Mucosa of descending colon (tissue), 3 donors: ENCODE data around the gene DLG1. TPM values are rescaled to one million over a fixed set of nuclear protein-coding genes. Genes with fewer than 3 reads are reported as not detected.

Source experiments
- ATAC-seq: fragments of 200-7000 bp; cut with Tn5 transposase; one replicate; pipeline ENCODE4 v1.9.1; 2020; ENCODE audit warnings: mild to moderate bottlenecking, moderate library complexity
- DNase-seq, 3 donors: peaks; one replicate each; pipeline ENCODE4 v3.0.0-alpha.2; 2020
- H3K36me3 ChIP-seq: fragments of 200-600 bp; one replicate; pipeline ENCODE4 v1.8.0; 2021; ENCODE audit warnings: low read depth, mild to moderate bottlenecking
- H3K4me1 ChIP-seq: fragments of 200-600 bp; one replicate; pipeline ENCODE4 v1.8.0; 2021; ENCODE audit warnings: low read depth, mild to moderate bottlenecking
- H3K4me3 ChIP-seq: fragments of 200-600 bp; one replicate; pipeline ENCODE4 v1.8.0; 2021; ENCODE audit warnings: mild to moderate bottlenecking
- H3K9me3 ChIP-seq: fragments of 200-600 bp; one replicate; pipeline ENCODE4 v1.8.0; 2021; ENCODE audit warnings: mild to moderate bottlenecking
- CTCF ChIP-seq: fragments of 200-600 bp; IDR thresholded peaks from one replicate; pipeline ENCODE4 v1.8.0; 2022; ENCODE audit warnings: antibody characterized with exemption, mild to moderate bottlenecking
- intact Hi-C, 2 donors: fragments of 100-400 bp; cut with DNase I in 1 of 2; cut with micrococcal nuclease in 1 of 2; formaldehyde crosslinking; loops; one replicate each; pipeline versions ENCODE4 v1.11.0 to v1.11.1; 2022; cut with DNase I, micrococcal nuclease
- total RNA-seq, 3 donors: library from RNA; stranded (reverse); fragmentation: NEBNext Ultra II Directional in 2 of 3; extraction: Animal tissue kit (Norgen Biotek cat#: 25700) in 2 of 3; gene quantifications; one replicate each; pipeline versions ENCODE4 v1.2.1 to v1.2.4, GENCODE V29; 2021 to 2023
- donor health status: DM: no; HTN: no; CAD: no; lungs with moderate emphysema.
- donor health status: DM: no; HTN: no; CAD: no.
- donor health status: DM: no; HTN: yes; CAD: no.

DLG1 gene
- total RNA-seq, 3 donors from 2014 or later: 107 to 163 (median 134) TPM

GRCh38 chr3:197300361-197300760 lies 1.9 kb upstream of the DLG1 start:
- DNase-seq (no peak), ATAC-seq (no peak)
- no peak for TF ChIP-seq CTCF
- no peaks in the 10 kb centered on the region for H3K9me3 ChIP-seq
- H3K4me3 ChIP-seq: no peak overlapping the region
- H3K36me3 ChIP-seq: no peaks in the 10 kb centered on the region
- H3K4me1 ChIP-seq: peaks cover 15% of the 10 kb centered on the region
- intact Hi-C loops: no loop called here

- no peak for TF ChIP-seq CTCF
- H3K4me1 ChIP-seq: peaks cover 15% of the 10 kb centered on the region
- DNase-seq: peak; percentile 78 to 87 (median 86)
- ATAC-seq: peak; percentile 69
- peak overlapping the region; percentile 3 for H3K4me3 ChIP-seq
- intact Hi-C loops: loop anchor here in 1 of 2 donors (5.0 kb wide), 2 partner anchors 73 to 203 kb away; no protein-coding TSS in a partner anchor
- H3K36me3 ChIP-seq: no peaks in the 10 kb centered on the region
- no peaks in the 10 kb centered on the region for H3K9me3 ChIP-seq
These were observed 788 bp upstream of the DLG1 start for GRCh38 chr3:197298945-197299854.

- peaks cover 21% of the 10 kb centered on the region for H3K4me1 ChIP-seq
- DNase-seq (peak; percentile 90 to 94 (median 94)), ATAC-seq (peak; percentile 86)
- TF ChIP-seq CTCF: no peak
- no peaks in the 10 kb centered on the region for H3K9me3 ChIP-seq
- peak overlapping the region; percentile 87 for H3K4me3 ChIP-seq
- intact Hi-C loops: loop anchor here in 1 of 2 donors (5.0 kb wide), 2 partner anchors 75 to 205 kb away; no protein-coding TSS in a partner anchor
- H3K36me3 ChIP-seq: no peaks in the 10 kb centered on the region
These were observed 704 bp downstream of the DLG1 start for GRCh38 chr3:197297476-197298340.

GRCh38 chr3:197297002-197297401 lies 1.4 kb downstream of the DLG1 start:
- ATAC-seq (no peak), DNase-seq (peak in 1 of 3 donors; percentile 24)
- Histone ChIP-seq H3K4me1 (peaks cover 21% of the 10 kb centered on the region), H3K36me3 (no peaks in the 10 kb centered on the region), H3K4me3 (peak overlapping the region; percentile 87), H3K9me3 (no peaks in the 10 kb centered on the region)
- intact Hi-C loops: loop anchor here in 1 of 2 donors (5.0 kb wide), 2 partner anchors 75 to 205 kb away; no protein-coding TSS in a partner anchor
- no peak for TF ChIP-seq CTCF

GRCh38 chr3:197296545-197296944 lies 1.9 kb downstream of the DLG1 start:
- intact Hi-C loops: loop anchor here in 1 of 2 donors (5.0 kb wide), 2 partner anchors 76 to 206 kb away; no protein-coding TSS in a partner anchor
- no peaks in the 10 kb centered on the region for H3K9me3 ChIP-seq
- H3K36me3 ChIP-seq: no peaks in the 10 kb centered on the region
- H3K4me1 ChIP-seq: peaks cover 21% of the 10 kb centered on the region
- ATAC-seq: no peak
- no peak overlapping the region for H3K4me3 ChIP-seq
- DNase-seq: no peak
- TF ChIP-seq CTCF: no peak
